Stimulated activated CD8-positive, alpha-beta memory T cell treated with anti-CD3 and anti-CD28 coated beads, Interleukin-7, amount 100 ng/mL, for 4 hours (primary cell): ENCODE data around the gene VPS13D.
A peak's percentile ranks its signal among the peaks of the same experiment; 100 is the strongest.
"Not testable (repeated sequence)": the region's sequence is repeated elsewhere in the genome, so short reads cannot be mapped to it uniquely, and the experiment has no call there.

ENCODE experiments used
- DNase-seq, 2 donors: peaks; one replicate each; pipeline ENCODE4 v3.0.0-alpha.2; 2020; ENCODE audit warnings: low read depth in 2 of 2

Gene VPS13D

DNA sequence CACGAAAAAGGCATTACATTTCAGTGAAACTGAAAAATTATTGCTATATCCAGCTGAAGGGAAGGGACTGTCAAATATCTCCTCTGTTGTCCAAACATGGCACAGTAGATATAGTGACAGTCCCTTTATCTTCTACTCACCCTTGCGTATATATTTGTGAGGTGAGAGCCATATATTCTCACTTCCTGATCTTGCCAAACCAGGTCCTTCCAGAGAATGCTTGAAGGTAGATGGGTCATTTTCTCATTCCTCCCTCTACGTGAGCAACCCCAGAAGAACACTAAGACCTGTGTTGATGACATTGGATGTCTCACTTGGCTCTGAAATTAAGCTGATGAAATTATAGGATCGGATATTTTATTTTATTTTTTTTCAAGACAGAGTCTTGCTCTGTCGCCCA is 237.0 kb downstream of the VPS13D start:
- DNase-seq, result no peak

DNA sequence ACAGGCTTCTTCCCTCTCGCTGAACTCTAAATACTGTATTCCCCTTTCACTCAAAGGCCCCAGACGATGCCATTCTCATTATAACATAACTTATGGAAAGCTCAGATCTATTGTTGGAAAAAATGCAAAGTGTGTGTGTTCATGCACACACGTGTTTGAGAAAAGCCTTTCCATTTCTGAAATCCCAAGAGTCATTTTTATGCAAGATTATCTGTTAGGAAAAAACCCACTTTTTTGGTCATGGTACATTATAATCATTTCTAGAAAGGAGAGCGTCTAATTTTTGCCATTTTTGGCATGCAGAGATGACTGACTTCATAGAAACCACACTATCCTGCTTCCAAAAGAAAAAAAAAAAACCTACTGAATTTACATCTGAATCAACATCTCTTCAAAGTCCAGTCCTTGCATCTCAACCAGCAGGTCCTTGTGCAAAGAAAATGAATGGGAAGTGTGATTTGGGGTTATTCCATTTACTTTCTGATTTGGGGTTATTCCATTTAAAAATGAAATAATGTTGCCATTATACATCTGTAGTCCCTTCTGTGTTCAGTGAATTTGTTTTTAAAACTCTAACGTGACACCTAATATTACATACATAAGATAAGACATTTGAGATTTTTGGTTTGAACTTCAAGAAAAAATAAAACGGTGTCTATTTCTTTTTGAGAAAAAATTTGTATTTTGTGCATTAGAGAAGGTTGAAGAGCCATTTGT is 237.9 kb downstream of the VPS13D start:
- DNase-seq, result no peak

DNA sequence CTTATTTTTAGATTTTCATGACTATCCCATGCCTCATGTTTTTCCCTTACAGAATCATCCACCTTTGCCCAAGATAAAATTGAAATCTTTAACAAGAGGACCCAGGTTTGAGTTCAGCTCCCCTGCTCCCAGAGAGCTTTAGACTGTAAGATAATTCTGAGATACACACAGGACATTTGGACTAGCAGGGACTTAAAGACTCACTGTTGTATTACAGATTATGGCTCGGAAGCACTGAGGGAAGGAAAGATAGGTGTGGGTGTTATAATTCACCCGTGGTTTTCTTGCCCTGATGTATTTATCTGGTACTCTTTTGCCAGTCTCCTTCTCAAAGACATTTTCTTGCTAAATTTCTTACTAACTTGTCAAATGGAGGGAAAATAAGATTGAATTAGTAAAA is 238.5 kb downstream of the VPS13D start:
- DNase-seq, result no peak

DNA sequence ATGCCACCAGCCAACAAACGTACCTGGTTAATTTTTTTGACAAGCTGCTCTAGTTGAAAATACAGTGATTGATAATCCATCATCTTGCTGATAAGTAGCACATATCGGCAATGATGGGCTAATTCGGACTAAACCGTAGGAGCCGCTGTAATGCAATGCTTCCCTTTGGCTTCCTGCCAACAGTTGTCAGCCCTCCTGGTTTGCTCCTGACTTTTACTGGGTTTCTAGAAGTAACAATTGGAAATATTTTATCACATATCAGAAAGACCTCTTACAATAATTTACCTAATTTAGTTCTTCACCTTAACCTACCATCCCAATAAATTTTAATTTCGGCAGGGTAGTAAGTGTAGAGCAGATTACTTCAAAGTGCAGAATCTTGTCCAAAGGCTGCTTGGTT is 239.7 kb downstream of the VPS13D start:
- DNase-seq, result no peak

DNA sequence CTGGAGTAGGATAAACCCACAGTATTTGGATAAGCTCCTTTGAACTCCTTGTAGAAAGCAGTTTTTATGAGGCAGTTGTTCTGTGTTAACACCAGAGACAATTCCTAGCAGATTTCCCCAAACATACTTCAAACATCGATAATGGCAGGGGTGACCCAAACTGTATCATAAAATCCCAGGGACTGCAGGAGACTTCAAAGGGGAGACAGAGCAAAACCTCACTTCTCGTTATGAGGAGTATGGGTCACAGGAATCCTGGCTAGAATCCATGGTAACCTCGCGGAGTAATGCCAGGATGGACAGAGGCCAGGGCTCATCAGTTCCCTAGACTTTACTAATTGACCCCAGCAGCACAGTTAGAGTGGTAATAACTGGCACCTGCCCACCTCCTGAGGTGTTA is 240.2 kb downstream of the VPS13D start:
- DNase-seq, result no peak

DNA sequence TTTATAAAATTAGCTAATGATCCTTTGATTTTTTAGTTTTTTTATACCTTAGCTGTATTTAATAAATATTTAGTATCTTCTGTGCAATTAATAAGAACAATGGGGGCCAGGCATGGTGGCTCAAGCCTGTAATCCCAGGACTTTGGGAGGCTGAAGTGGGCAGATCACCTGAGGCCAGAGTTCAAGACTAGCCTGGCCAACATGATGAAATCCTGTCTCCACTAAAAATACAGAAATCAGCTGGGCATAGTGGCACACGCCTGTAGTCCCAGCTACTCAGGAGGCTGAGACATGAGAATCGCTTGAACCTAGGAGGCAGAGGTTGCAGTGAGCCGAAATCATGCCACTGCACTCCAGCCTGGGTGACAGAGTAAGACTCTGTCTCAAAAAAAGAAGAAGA is 241.1 kb downstream of the VPS13D start:
- DNase-seq, result not testable (repeated sequence)

DNA sequence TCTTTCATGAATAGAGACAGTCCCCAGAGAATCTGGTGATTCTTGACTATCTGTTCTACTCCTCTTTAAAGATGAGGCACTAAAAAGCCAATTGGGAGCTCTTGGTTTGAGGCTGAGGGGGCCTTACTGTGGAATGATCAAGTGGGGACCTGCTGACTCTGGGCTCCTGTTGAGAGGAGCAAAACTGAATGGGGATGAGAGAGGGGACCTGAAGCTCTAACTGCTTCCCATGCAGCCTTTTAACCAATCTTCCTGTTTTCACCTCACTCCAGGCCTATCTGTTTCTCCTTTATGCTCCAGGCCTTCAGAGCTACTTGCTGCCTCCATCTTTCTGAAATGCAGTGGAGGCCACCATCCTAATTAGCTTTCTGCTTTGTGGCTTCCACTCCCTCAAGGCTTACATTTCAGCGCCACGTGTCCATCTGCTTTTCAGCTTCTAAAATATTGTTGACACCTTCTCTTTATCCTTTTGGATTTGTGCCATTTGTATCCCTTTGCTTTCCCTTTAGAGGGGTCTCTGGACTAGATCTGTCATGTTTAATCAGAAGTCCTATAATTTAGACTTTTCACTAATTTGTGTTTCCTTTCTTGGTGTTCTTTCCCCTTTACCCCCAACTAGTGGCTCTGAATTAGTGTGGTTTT is 242.4 kb downstream of the VPS13D start:
- DNase-seq, result no peak

DNA sequence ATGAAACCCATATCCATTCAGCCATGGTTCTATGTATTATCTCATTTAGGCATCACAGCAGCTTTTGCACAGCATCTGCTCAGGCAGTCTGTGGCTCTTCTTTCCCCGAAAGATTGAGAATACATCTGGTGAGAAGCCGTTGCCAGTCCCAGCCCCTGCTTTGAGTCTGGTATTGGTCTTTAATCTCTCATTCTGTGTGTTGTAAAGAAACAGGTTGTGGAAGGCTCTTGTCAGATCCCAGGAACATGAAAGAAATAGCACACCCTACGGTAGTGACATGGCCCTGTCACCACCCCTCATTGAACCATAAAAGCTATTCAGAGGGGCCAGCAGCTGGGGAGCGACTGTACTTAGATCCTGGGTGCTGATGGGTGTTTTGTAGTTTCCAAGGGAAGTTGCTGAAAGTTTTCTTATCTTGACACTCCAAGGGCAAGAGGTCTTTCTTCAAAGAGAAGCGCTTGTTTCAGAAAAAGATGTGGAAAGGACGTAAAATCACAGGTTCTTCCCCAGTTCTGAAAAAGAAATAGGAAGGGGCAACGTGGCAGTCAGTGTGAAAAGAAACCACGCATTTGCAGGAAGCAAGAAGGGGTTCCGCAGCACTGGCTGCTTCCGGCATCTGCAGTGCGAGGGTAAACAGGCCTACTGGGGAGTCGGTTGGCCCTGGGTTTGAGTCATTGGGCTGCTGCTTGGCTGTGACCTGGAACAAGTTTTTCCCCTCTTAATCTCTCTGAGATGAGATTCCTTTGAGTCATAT is 243.1 kb downstream of the VPS13D start:
- peak; percentile 79 to 81 for DNase-seq

DNA sequence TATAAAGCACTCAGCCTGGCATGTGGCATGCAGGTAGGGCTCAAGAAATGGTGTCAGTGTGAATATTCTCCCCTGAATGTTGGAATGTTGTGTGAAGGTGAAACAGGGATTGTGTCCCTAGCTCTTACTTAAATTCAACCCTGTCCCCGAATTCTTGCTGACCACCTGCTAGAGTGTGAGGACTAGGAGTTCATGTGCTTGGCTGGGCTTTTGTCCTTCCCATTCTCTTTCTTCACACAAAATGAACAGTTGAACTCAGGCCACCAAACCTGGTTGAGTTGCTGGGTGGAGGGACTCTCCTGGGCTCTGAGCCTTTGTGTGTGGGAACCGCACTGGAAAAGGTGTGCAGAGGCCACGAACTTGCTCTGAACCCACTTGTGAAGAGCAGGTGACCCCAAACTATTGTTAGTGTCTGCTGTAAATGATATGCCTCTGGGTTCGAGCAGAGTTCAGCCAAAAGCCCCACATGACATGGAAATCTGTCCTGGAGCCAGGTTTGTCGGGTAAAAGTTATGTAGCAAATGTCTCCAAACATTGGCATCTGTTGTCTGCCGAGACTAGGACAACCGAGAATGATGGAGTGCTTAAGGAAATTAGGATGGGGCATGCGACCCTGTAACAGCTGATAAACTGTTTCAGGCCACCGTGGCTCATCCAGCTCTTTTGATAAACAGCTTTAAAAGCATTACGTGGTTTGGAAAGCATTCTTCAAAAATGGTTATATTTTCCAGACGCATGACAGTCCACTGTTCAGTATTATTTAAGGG is 243.9 kb downstream of the VPS13D start:
- DNase-seq, result no peak

DNA sequence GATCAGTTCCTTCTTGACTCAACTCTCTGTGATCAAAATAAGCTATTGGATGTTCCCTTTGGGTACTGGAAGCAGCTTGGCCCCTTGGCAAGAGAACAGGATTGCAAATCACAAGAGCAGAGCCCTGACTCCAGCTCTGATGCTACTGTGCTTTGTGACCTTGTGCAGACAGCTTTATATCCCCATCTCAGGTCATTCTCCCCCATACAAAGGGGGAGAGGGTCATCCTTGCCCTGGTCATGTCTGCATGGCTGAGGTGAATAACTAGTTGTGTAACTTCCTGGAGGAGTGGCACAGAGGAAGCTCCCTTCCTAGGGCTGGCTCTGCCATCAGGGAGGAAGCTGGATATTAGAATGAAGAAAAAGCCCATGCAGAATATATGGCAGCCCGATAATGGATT is 245.3 kb downstream of the VPS13D start:
- DNase-seq, result no peak

DNA sequence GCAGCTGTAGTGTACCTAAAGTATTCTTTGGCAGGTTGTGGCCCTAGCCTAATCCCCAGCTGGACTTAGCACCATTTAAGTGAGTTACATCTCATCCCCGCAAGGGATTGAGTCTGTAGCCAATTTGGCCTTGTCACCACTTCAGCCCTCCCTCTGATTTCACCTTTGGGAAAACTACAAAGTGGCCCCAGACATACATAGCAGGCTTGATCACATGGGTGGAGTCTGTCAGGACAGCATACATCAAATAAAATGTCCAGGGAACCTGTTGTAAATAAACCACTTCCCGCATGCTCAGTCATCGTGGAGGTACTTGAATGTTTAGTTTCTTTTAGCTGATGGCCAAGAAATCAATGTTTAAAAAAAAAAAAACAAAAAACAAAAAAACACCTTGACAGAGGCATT is 245.7 kb downstream of the VPS13D start:
- no peak for DNase-seq

DNA sequence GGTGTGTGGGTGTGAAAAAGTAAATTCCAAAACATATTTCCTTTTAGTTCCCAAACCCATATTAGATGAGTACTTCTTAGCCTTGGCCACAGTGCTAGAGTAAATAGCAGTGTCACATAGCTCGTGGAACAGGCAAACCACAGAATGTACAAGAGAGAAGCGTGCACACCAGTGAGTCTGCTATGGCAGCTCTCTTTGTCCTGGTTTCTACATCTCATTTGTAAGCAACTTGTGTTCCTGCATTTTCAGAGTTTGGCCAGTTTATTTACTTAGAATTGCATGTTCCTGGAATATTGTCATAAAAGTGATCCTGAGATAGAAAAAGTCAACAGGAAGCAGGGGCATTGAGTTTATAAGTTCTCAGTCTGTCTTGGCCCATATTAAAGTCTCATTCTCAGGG is 246.1 kb downstream of the VPS13D start:
- DNase-seq, result no peak

DNA sequence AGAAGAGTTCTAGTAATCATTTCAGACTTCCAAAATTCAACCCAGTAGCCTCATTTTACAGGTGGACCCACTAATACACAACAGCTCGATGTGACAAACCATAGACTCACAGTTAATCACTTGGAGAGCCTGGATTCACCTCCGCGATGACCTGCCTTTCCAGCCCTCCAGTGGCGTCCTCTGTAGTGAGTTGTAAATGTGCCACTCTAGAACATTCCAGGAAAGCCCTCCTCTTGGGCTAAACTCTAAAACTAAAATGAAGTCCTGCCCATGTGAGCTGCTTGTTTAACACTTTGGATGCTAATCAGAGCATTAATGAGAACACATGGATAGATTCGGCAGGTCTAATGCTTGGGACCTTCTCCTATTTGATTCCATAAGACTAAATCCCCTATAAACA is 247.5 kb downstream of the VPS13D start:
- DNase-seq, result no peak

DNA sequence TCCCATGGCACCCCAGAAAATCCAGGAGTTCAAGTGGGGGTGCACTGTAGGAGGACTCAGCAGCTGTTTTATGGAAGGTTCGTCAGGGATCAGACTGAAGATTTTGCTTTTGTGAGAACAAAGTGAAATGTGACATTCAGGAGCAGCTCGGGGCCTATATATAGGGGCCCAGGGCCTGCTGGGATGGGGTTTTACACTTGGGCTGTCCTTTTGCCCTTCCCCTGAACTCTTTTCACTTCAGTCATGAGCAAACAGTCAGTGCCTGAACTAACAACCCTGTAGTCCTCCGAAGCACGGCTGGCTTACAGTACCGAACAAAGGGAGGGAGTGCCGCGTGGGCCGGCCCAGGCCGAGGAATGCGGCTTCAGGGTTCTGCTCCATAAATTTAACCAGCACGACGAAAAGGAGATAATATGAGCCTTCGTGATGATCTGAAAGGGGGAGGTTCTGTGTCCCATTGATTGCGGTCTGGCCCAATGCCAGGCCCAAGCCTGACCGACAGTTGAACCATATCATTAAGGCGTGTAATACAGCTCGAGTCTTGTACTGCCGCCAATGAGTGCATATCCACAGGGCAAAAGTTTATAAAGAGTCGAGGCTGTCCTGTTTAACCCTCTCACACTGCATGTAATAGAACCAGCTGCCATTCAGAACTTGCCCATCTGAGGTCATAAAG is 248.2 kb downstream of the VPS13D start:
- DNase-seq, result no peak

DNA sequence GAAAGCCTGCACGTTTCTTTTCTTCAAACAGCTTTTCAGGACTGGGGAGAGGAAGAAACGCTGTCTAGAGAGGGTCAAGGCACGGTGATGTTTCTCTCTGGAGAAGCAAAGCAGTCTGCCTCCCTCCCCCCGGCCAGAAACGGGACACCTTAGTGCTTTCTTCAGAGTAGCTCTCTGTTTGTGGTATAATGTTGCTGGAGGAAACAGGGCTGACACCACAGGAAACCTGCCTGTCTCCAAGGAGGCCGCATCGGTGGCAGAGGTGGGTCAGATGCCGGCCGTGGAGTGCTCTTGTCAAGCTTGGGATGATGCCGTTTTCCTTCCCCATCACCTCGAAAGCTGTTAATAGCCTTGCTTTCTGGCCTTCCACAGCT is 248.8 kb downstream of the VPS13D start:
- no peak for DNase-seq

DNA sequence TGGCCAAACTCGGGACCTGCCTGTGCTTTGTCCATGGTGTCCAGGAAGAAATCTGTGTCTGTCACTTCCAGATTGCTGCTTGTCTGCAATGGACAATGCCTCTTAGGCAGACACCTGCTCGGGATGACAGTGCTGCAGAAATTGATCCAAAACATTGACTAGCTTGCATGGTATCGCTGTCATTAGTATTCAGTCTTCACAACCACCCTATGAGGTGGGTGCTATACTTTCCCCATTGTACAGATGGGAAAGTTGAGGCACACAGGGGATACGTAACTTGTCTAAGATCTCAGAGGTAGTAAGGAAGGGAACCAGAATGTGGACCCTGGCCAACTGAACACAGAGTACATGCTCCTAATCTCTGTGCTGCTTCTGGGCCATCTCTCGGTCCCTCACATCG is 249.5 kb downstream of the VPS13D start:
- no peak for DNase-seq

DNA sequence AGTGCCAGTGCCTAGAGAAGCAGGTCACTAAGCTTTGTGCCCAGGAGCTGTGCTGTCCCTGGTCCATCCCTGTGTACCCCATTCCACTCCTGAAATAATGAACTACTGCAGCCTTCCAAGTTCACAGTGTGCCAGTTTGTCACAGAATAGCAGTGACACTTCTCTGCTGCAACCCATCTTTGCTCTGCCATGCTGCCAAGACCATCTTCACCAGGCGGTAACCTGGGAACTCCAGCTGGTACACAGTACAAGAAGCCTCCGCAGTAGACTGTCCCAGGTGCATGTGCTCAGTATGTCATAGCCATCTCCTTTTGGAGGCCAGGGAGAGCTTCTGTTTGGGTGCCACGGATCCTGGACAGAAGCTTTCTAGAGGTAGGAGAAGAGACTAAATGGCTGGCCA is 250.2 kb downstream of the VPS13D start:
- DNase-seq, result no peak

DNA sequence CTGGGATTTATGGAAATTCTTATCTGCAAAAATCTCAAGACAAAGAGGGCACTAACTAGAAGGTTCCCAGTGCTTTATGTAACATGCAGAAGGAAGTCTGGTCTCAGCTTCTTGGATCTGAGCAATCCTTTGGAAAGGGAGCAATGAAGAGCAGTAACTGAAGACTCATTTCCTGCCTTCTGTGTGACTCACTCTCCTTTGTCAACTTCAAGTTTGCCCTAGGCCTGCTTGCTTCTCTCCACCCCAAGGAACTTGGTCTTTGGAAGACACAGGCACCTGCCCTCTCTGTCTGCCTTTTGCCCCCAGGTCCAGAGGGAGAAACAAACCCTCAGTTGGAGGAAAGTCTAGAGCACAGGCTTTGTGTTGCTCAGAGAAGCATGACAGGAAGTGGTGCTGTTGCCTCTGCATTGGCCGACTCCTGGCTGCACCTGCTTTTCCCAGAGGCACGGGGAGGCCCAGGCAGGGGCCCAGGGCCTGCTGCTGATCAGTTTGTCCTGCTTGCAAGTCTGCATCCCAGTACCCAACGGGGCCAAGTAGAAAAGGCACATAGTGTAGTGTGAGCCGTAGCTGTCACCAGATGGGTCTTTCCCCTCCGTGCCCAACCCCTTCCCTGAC is 251.0 kb downstream of the VPS13D start:
- no peak for DNase-seq

DNA sequence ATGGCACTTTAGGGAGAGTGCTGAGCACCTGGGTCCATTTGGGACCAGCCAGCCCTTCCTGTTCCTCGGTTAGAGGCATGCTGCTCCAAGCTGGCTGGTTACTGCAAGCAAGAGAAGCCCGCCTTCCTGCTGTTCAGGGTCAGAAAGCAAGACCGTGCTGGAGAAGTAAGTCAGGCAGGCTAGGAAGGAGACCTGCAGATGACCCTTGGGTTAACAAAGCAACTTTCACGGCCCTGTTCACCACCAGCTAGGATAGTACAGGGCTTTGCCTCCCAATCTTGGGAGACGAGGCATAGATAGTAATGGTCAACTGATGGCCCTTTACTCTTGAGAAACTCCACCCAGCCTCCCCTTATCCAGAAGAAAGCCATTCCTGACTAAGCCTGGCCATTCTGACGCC is 252.1 kb downstream of the VPS13D start:
- DNase-seq, result no peak

DNA sequence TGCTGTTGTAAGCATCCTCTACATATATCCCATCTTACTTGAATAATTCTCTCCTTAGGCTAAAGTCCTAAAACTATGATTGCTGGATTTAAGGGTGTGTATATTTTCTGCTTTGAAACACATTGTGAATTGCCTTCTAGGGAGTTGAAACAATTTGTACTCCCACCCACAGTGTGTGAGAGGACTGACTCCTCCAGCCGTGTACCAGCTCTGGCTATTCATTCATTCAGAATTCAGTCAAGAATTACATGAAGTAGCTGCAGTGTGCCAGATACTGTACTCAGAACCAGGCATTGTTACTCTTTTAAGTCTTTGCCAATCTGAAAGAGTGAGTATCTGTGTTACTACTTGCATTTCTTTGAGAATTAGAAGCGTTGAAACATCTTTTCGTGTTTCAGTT is 253.2 kb downstream of the VPS13D start:
- DNase-seq, result no peak
